Activated T-helper 1 cell treated with Interleukin-2 at 50 U/mL for 16 hours (primary cell): Measurements from ENCODE around the gene AGAP1.

Experiments used
- DNase-seq: peaks from one replicate; pipeline ENCODE4 v3.0.0-alpha.2; 2020; ENCODE audit warnings: low read depth

The AGAP1 gene

DNA sequence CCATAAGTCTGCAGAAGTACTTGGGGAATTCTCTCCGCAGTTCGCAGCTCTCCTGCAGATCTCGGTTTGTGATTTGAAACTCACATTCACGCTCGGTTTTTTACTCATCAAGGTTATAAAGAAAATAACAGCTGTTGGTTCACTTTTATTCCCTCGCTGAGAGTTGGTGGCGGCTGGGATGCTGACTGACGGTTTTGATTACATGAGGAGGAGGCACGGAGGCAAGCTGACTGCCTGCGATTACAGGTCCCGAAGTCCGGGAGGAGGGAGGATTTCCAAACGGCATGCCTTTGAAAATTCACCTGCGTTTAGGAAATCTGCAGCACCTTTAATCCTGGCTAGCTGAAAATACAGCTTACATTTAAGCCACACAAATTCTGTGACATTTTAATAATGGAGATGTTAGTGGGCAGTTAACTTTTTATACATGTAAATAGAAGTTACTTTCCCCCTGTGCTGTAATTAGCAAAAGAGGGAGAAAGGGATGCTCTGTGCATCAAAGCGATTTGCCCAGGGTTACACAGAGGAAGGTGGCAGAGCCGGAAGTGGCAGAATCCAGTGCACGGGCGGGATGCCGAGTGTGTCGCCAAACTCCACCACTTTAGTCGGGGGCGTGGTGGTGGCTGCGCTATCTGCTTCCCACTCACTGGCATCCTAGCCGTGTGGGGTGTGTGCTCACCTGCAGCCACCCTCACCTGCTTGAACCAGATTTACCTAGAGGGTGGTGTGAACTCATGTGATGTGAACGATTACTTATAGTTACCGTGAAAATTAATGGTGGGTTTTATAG, 14.7 kb downstream of the AGAP1 start:
- no peak for DNase-seq

DNA sequence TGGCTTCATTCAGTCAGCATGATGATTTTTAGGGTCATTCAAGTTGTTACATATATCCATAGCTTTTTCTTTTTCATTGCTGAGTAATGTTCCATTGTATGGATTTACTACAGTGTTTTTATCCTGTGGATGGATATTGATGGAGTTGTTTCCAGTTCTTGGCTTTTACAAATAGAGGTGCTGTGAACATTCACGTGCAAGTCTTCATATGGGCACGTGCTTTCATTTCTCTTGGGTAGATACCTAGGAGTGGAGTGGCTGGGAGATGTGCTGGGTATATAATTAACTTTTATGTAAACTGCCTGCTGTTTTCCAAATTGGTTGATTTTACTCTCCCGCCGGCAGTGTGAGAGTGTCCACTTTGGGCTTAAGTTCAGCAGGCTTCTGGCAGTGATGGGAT, 16.5 kb downstream of the AGAP1 start:
- DNase-seq: no peak

DNA sequence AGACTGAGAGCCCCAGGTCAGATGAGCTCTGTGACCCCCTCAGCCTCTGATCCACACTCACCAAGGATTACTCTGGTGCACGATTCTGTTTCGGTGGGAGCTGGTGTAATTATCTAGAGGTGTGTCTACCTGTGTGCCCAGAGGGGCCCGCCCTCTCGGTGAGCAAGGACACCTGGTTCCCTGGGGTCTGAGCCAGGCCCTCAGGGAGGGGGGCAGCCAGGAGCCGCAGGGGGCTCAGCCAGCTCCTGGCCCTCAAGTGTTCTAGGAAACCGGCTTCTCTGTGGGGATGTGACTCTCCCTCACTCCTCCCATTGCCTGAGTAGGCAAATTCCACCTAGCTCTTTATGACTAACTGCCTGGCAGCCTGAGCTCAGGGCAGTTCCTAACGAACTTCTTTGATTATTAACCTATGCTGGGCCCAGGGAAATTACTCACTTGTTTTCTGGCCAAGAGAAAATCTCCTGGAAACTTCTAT, 17.4 kb downstream of the AGAP1 start:
- no peak for DNase-seq

DNA sequence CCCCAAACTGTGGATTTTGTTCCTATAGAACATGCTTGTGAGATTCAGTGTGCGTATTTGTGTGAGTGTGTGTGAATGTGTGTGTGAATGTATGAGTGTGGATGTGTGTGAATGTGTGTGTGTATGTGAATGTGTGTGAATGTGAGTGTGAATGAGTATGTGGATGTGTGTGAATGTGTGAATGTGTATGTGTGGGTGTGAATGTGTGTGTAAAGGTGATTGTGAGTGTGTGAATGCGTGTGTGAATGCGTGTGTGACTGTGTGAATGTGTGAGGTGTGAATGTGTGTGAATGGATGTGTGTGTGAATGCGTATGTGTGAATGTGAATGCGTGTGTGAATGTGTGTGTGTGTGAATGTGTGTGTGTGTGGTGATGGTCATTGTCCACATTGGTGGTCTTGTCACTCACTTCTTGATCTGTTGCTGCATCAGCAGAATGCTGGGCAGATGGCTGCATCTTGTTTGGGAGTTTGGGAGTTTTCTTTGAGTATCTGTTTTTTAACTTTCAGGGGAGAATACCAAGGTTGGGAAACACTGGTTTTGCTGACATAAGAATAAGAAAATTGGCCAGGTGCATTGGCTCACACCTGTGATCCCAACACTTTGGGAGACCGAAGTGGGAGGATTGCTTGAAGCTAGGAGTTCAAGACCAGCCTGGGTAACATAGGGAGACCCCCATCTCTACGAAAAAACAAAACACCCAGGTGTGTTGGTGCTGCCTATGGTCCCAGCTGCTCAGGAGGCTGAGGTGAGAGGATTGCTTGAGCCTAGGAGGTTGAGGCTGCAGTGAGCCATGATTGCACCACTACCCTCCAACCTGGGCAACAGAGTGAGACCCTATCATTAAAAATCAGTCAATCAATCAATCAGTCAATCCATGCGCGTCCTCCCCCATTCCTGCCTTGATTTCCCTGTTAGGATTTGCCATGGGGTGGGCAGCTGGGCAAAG, 18.2 kb downstream of the AGAP1 start:
- DNase-seq: no peak

DNA sequence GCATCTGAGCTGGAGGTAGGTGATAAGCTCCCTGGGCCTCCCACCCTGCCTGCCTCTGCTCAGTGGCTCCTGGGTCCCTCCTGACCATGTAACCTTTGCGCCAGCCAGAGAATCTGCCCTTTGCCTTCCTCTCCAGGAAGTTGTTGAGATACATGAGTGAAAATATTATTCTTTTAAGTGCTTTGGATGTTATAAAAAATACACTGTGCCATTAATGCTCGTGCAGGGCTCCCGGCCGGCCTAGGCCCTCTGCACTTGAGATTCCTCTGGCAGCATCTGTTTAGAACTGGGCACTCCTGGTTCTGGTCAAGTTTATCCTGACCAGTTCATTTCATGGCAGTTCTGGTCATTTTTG, 18.8 kb downstream of the AGAP1 start:
- no peak for DNase-seq

DNA sequence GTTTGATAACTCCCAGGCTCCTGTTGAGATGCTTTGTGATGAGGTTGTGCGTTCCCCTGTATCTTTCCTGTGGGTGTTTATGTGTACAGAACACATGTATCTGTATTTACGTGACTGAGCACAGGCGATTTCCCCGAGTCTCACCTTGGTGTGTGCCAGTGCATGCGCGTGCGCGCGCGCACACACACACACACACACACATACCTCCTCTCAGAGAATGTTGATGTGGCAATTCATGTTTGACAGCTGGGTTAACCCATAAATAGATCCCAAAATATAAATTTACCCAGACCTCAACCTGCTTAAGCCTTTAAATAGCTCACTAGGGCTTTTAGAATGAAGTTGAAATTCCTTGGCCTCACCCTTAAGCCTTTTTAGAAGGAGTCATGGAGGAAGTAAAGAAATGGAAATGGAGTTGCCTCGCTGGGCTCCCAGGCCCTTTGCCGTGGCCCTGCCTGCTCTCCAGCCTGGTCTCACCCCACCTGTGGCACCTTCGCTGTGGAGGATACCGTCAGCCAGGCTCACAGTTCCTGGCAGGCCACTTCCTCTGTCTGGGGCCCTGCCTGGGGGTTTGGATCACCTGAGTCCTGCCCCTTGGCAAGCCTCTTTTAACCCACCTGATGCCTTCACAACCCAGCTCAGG, 20.3 kb downstream of the AGAP1 start:
- no peak for DNase-seq

DNA sequence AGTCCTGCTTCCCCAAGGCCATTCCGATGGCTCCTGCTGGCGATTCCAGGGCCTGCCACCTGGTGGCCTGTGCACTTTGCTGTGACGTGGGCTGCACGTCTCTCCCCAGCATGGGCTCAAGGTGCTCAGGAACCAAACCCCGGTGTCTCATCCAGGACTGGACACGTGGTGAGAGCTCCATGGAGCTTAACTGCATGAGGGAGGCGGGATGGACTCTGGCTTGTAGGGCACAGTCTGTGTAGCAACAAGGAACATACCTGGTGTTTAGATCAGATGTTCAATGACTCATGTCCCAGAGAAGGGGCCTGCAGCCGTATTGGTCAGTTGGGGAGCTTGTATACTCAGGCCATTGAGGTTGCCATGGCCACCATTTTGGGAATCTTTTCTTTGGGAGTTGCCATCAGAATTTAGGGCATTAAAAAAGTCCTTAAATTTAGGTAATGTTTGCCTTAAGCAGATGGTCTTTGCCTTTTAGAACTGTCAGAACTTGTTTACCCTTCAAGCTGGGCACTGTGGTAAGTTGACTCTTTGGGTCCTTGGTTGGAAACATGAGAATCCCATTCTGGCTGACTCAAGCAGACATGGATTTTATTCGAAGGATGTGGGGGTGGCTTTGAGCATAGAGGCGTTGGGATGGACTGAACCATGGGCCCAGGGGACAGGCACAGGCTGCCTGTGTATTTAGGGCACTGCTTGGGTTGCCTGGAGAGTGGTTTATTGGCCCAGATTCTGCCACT, 21.0 kb downstream of the AGAP1 start:
- DNase-seq: no peak

DNA sequence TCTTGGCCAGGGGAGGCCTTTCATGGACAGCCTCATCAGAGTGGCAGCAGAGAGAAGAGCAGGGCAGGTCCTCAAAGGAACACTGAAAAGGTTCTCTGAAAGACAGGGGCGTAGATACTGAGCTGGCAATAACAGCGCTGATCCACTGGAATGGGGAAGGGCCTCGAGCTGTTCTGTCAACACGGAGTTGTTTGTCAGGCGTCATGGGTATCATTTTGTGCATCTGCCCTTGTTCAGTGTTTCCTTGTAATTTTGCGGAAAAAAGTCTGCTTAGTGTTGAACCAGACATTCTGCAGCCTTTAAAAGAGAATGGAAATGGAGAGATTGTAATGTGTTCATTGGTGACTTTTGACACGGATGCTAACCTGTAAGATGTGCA, 21.5 kb downstream of the AGAP1 start:
- DNase-seq: no peak

DNA sequence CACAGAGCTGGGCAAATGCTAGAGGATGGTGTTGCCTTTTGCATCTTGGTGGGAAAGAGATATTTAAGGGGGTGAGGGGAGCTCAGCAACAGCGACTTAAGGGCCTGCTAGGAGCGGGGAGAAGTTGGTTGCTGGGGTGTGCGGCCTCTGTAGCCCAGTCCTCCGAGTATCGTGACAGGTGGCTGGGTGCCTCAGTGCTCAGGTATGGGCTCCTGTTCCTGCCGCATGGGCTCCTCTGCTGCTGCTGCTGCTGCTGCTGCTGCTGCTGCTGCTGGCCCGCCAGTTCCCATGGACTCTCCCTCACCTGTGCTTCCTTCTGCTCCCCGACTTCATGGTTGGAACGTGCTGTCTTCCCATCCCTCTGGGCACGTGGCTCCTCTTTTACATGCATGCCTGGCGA, 22.0 kb downstream of the AGAP1 start:
- no peak for DNase-seq

DNA sequence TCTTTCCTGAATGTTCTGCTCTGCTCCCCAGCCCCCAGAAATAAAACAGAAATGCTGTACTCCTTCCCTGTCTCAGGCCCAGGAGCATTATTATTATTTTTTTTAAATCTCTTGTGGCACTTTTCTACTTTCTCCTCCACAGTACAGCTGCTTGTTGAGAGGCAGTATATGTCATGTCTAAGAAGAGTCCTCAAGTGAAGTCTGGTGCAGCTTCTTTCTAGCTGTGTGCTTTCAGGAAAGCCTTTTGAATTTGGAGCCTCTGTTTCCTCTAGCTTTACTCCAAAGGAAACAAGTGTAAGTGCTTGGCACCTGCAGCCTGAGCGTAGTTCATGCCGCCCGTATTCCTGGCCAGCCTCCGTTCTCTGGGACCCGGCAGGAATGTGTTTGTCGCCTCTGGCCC, 22.4 kb downstream of the AGAP1 start:
- DNase-seq: no peak

DNA sequence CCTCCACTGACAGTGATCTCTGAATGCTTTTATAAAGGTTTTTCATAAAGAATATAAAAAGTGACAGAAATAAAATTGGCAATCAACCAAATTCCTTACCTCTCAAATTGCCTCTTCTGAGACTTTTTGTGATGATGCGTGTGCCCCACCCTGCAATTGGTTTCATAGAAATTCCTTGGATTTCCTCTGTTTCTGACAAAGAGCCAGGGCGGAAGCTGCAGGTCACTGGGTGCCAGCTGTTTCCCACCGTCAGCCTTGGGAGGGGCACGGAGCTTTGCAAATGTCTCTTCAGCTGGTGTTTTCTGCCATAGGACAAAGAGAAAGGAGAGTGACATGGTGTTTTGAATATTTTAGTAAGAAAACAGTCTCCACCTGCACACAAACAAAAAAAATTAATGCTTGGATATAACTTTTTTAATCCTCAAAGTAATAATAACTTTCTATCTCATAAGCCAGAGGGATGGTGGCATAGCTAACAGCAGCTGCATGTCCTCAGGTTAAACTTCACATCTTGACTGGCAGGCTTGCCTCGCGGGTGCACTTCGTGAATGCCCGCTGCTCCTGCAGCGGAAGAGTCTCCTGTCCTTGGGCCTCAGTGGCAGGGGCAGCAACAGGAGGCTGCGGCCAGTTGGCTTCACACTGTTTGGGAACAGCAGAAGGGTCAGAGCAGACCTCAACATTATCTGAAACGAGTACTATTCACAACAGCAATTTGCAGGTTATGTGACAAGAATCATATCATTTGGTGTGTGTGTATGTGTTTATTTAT, 24.7 kb downstream of the AGAP1 start:
- DNase-seq: no peak

DNA sequence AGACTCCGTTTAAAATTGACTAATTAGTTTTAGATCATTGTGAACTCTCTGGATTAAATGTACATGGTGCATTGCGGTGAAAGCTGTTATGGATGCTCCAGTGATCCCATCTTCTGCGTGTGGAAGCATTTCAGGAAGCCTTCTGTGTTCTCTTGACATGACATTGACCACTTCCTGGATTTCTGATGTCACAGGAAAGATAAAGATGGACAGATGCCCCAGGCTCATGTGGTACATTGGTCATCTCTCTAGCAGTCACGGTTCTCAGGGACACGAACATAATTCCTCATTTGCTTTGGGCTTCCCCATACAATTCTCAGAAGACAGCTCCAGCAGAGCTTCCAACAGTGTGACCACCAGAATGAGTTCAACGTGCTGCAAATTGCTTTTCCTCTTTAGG, 26.9 kb downstream of the AGAP1 start:
- no peak for DNase-seq

DNA sequence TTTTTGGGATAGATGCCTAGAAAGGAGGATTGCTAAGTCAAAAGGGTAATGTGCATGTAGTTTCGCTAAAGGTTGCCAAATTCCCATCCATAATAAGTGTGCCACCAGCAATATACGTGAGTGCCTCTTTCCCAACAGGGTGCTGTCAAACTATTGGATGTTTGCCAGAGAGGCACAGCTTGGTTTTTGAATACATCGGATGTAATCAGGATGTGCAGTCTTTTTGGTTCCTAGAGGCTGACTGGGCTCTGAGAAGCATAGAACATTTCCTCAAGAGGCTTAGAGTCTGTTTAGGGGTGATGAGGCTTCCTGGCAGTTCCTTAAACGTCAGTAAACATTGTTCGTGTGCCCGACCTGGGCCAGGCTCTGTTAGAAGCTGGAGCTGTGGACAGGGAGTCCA, 28.0 kb downstream of the AGAP1 start:
- DNase-seq: no peak

DNA sequence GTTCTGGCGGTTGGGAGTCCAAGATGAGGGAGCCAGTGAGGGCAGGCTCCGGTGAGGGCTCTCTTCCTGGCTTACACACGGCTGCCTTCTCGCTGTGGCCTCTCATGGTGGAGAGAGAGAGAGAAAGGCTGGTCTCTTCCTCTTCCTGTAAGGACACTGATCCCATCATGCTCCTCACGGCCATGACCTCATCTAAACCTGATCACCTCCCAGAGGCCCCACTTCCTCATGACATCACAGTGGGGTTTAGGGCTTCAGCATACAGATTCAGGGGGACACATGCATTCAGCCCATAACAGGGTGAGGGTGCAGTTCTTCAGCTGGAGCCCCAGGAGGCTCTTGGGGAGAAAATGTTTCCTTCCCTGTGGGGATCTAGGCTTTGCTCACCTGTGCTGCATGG, 29.2 kb downstream of the AGAP1 start:
- no peak for DNase-seq

DNA sequence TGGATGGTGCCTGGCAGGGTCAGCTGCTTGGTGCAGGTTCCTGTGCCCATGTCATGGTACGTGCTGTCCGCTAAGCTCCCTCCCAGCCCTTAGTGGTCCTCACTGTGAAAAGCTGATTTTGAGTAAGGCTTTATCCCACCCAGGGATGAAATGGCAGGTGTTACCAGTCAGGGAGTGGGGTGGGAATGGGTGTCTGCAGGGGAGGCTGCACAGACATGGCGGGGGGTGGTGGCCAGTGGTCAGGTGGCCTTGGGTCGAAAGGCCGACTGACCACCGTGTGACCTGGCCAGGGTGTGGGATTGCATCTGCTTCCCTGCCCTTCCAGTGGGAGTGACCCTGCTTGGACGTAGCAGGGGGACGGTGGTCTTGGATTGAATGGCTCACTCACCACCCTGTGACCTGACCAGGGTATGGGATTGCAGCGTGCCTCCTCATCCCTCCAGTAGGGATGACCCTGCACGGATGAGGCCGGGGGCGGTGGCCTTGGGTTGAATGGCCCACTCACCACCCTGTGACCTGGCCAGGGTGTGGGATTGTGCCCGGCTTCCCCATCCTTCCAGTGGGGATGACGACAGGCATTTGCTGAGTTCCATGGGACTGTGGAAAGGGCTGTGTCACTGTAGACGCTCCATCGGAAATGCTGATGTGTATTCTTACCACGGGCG, 29.8 kb downstream of the AGAP1 start:
- DNase-seq: no peak

DNA sequence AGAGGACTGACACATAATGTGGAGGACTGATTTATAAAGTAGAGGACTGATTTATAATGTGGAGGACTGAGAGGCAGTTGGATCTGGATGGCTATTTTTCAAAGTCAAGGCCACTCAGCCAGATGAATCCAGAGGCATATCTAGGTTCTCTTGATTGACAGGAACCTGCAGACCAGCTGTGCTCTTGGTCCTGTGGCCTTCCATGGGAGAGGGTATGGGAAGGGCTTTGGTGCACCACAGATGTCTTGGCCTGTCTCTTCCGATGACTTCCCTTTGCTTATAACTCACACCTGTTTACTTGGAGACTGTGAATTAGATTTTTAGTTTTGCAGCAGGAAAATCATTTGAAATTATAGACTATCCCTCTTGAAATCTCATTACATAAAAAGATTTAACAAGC, 32.3 kb downstream of the AGAP1 start:
- DNase-seq: no peak

DNA sequence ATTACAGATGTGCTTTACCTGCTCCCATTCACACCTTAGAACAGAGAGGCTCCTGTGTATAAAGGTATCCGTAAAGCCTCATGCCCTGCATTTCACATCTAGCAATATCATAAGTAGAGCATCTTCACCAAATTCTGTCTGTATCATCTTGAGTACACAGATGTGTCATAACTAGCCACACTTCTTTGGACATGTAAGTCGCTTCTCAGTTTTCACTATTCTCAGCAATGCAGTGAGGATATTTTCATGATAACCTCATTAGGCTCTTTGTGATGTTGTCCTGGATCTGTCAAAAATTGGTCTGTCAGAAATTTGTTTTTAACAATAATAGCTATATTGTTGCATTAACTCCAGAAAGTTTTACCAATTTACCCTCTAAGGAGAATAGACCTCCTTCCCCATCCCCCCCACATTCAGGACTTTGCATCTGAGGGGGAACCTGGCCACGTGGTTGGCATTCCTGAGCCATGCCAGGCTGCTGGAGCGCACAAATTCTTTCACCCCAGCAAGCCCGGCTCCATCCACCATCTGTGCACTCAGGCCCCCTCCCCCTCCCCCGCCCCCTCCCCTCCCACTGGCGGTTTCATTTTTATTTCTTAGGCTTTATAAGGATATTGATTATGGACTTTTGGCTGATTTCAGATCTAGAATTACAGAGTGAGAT, 34.1 kb downstream of the AGAP1 start:
- no peak for DNase-seq

DNA sequence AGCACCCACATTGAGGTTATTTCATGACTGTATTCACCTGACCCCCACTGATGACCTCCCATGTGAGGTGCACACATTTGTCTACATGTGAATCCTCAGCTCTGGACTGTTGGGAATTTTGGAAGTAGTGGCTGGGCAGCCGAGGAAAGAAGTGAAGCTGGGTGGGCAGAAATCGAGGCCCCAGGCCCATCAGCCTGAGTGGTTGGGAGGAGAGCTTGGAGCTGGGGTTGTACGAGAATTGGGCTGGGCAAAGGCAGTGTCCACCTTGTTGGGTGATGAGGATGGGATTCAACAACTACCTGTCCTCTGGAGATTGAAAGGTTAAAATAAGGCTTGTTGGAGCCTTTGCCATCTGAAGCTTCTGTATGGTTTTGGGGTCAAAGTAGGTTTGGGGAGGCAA, 35.8 kb downstream of the AGAP1 start:
- DNase-seq: no peak

DNA sequence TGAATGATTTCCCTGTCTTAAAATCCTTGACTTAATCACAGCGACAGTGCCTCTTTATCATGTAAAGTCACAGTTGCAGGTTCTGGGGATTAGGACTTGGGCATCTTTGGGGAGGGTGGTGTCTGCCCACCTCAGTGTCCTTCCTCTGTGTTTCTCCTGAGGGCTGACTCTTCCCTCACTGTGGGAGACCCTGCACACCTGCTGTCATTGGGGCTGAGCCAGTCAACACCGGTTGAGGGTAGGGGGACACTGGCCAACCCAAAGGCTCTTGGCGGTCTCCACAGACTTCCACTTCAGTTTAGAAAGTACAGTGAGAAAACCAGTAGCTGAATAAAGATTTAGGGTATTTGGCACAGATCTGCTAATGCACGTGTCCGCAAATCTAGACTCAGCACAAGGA, 36.9 kb downstream of the AGAP1 start:
- DNase-seq: no peak

DNA sequence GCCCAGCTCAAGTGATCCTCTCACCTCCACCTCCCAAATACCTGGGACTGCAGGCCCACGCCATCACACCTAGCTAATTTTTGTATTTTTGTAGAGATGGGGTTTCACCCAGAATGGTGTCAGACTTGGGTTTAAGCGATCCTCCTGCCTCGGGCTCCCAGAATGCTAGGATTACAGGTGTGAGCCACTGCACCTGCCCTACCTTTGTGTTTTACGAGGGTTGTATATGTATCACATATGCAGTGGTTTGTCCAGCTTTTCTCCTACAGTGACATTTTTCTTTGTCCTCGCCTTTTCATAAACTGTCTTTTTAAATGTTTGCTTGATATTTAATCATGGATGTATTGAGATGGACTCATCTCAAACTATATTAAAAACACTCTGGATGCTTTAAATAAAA, 38.5 kb downstream of the AGAP1 start:
- no peak for DNase-seq
